Hematopoietic multipotent progenitor cell (in vitro differentiated cells): ENCODE results near the gene ST7L. TPM values are rescaled to one million over a fixed set of nuclear protein-coding genes. Genes with fewer than 3 reads are reported as not detected.
"Not testable (repeated sequence)": the region's sequence is repeated elsewhere in the genome, so short reads cannot be mapped to it uniquely, and the experiment has no call there.

ENCODE experiments used
- DNase-seq, 3 donors: peaks; one replicate each; pipeline ENCODE4 v3.0.0-alpha.2; 2011 to 2015; ENCODE audit warnings: low read depth in 2 of 3, low spot score in 2 of 3
- small RNA-seq: library from RNA; depleted of rRNA; stranded (forward); fragments of <200 nt; gene quantifications from one replicate; pipeline ENCODE3, GENCODE V24; 2012
- total RNA-seq: library from RNA; depleted of rRNA; stranded (reverse); fragments of >200 nt; gene quantifications from one replicate; pipeline ENCODE4 v1.2.3, GENCODE V29; 2012

ST7L gene
- total RNA-seq, 1 donor, result 19.4 TPM

- DNase-seq, result no peak
Measured at GRCh38 chr1:112502826-112503225, 116.1 kb downstream of the ST7L start.

DNA sequence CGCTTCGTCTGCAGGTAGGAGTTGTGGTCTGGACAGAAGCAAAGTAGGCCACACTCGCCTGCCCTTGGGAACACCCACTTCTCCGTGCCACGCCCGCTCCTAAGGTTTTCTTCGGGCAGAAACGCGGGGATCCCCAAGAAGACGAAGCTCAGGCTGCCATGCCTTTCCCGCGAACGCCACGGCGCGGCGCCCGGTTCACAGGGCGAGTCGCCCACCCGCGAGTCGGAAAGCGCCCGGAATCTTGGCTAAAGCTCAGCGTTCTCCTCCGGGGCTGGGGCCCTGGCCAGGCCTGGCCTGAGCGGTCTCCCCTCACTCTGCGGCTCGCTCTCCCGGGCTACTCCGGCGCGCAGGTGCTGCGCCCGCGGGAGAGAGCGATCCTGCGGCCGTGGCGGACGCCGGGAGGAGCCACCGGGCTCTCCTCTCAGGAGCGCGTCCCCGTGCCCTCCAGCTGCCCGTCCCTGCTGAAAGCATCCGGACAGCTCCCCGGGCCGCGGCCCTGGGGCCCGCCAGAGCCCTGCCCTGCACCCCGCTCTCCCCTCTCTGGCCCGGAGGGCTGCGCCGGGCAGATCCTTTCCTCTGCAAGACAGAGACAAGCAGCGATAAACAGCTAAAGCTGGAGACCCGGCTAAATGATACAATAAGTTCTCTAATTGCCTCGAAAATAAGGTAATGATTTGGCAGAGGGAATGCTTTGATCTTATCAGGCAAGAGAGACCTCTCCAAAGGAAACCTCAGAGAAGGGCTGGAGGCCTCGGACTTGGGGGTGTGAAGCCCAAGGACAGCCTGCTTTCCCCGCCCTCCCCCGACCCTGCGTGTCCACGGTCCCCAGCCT lies 116.9 kb downstream of the ST7L start:
- DNase-seq, result peak; percentile 24 to 63 (median 44)

DNA sequence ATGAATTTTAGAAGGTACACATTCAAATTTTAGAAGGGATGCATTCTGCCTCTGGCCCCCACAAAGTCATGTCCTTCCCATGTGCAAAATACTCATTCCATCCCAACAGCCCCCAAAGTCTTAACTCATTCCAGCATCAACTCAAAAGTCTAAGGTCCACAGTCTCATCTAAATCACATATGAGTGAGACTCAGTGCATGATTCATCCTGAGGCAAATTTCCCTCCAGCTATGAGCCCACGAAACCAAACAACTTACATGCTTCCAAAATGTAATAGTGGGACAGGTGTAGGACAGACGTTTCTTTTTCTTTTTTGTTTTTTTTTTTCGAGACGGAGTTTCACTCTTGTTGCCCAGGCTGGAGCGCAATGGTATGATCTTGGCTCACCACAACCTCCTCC lies 122.7 kb downstream of the ST7L start:
- DNase-seq, result no peak

DNA sequence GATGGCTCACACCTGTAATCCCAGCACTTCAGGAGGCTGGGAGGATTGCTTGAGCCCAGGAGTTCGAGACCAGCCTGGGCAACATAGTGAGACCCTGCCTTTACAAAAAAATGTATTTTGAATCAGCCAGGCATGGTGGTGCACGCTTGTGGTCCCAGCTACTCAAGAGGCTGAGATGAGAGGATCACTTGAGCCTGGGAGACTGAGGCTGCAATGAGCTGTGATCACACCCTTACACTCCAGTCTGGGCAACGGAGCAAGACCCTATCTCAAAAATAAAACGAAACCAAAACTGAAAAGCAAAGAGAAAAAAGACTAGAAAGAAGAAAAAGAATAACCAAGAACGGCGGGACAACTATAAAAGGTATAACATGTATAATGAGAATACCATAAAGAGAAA lies 125.6 kb downstream of the ST7L start:
- DNase-seq, result no peak

DNA sequence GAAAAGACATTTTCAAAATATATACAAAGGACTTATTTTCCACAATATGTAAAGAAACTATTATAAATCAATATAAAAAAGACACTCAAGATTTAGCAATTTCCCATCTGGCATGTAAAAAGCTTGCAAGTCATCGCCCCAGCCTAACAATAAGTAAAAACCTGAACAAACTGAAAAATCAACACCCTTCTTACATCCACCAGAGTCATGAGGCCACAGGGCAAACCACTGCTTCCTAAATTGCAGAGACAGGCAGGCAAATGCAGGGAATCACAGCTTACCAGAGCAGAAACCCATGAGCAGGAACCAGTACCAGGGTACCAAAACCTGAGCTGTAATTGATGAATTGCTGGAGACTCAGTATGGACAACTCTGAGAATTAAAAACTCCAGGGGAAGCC lies 126.9 kb downstream of the ST7L start:
- peak in 1 of 3 donors; percentile 39 for DNase-seq

DNA sequence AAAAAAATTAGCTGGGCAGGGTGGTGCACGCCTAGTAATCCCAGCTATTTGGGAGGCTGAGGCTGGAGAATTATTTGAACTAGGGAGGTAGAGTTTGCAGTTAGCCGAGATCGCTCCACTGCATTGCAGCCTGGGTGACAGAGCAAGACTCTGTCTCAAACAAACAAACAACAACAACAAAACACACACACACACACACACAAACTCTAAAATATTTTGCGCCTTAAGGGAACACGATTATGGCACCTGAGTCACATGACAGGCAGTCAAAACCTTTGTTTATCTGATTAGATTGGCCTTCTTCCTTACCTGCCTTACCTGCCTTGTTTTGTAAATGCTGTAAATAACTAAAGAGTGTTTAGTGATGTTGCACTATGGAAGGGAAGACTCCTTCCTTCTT lies 130.8 kb downstream of the ST7L start:
- DNase-seq, result no peak

DNA sequence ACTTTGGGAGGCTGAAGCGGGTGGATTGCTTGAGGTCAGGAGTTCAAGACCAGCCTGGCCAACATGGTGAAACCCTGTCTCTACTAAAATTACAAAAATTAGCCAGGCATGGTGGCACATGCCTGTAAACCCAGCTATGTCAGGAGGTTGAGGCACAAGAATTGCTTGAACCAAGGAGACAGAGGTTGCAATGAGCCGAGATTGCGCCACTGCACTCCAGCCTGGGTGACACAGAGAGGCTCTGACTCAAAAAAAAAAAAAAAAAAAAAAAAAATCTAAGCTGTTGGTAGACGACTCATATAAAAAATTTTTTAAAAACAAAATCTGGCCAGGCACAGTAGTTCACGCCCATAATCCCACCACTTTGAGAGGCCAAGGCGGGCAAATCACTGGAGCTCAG lies 131.3 kb downstream of the ST7L start:
- DNase-seq, result not testable (repeated sequence)

GRCh38 chr1:112486063-112486462 lies 132.9 kb downstream of the ST7L start:
- DNase-seq, result not testable (repeated sequence)

- no peak for DNase-seq
Measured at GRCh38 chr1:112478314-112478713, 140.6 kb downstream of the ST7L start.

DNA sequence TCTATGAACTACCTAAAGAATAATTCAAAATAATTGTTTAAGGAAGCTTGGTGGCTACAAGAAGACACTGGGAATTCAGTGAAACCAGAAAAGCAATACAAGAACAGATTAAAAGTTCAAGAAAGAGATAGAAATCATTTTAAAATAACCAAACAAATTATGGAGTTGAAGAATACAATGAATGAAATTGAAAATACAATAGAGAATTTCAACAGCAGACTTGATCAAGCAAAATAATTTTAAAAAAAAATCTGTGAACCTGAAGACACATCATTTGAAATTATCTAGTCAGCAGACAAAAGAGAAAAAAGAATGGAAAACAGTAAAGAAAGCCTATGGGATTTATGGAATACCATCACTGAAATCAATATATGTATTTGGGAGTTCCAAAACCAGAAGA lies 141.4 kb downstream of the ST7L start:
- no peak for DNase-seq

Small RNA genes lying within 50 kb of the gene (small RNA-seq; reads per million reads assigned to genes)
- gene RNU7-70P, result not detected

Other genes starting within 250 kb of the ST7L start
- 1.9 TPM for gene CTTNBP2NL, start 222.9 kb downstream of the ST7L start, total RNA-seq
- gene WNT2B, start 110.2 kb downstream of the ST7L start, total RNA-seq, result under 0.01 TPM
- 53.1 TPM for gene CAPZA1, start 691 bp upstream of the ST7L start, total RNA-seq
- gene MOV10, start 55.5 kb upstream of the ST7L start, total RNA-seq, result 70.8 TPM
- gene RHOC, start 88.0 kb upstream of the ST7L start, total RNA-seq, result 68.4 TPM
- under 0.01 TPM for gene PPM1J, start 96.2 kb upstream of the ST7L start, total RNA-seq